Chondrocyte (in vitro differentiated cells): ENCODE data around the gene DCUN1D4. TPM values are rescaled to one million over a fixed set of nuclear protein-coding genes. Genes with fewer than 3 reads are reported as not detected.

Experiments
- DNase-seq: peaks from one replicate; pipeline ENCODE4 v3.0.0; 2021; ENCODE audit warnings: mixed read lengths, low spot score
- H3K27ac Mint-ChIP-seq: one replicate; pipeline ENCODE4 v1.8.0; 2021; ENCODE audit warnings: mild to moderate bottlenecking, moderate library complexity, mixed read lengths; ENCODE audit not compliant: unreplicated experiment
- H3K27me3 Mint-ChIP-seq: 2 replicates; pipeline ENCODE4 v1.8.0; 2021; ENCODE audit warnings: low read depth, mixed read lengths
- H3K36me3 Mint-ChIP-seq: 2 replicates; pipeline ENCODE4 v1.8.0; 2021; ENCODE audit warnings: low read depth, mixed read lengths
- H3K4me1 Mint-ChIP-seq: 2 replicates; pipeline ENCODE4 v1.8.0; 2021; ENCODE audit warnings: low read depth, mild to moderate bottlenecking, mixed read lengths
- H3K4me3 Mint-ChIP-seq: one replicate; pipeline ENCODE4 v1.8.0; 2021; ENCODE audit warnings: mild to moderate bottlenecking, moderate library complexity, mixed read lengths; ENCODE audit not compliant: unreplicated experiment
- H3K9me3 Mint-ChIP-seq: 2 replicates; pipeline ENCODE4 v1.8.0; 2021; ENCODE audit warnings: low read depth, mixed read lengths
- CTCF ChIP-seq: fragments of 200-600 bp; sonication (generic); IDR thresholded peaks from 2 replicates; pipeline ENCODE4 v1.5.0; 2021; ENCODE audit warnings: antibody characterized with exemption, mild to moderate bottlenecking, moderate library complexity
- total RNA-seq: library from RNA; stranded (reverse); gene quantifications from 3 replicates; pipeline ENCODE4 v1.2.1, GENCODE V29; 2021

DCUN1D4 gene
- total RNA-seq, 1 donor from 2014 or later = 74.9 TPM

DNA sequence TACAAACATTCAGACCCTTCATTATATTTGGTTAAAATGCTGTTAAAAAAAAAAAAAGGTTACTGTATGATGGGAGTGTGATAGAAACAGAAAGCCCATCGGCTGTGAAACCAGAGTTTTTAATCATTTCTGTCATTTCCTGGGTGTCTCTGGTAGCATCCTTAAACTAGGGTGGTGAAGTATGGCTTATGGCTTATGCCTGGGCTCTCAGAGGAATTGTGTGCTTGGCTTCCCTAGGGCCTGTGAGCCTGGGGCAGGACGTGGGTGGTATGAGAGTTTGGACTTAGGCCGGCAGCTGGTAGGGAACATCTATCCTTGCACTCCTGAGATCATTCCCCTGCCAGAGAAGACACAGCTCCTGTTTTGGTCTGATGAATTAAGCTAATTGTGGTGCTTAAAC, 52.2 kb downstream of the DCUN1D4 start:
- no peak for DNase-seq
- H3K4me3 Mint-ChIP-seq = no peak overlapping the region
- H3K4me1 Mint-ChIP-seq = peaks cover 32% of the 10 kb centered on the region
- H3K36me3 Mint-ChIP-seq = peaks cover 11% of the 10 kb centered on the region
- peak overlapping the region; percentile 65 for H3K27ac Mint-ChIP-seq
- no peaks in the 10 kb centered on the region for H3K27me3 Mint-ChIP-seq
- H3K9me3 Mint-ChIP-seq = no peaks in the 10 kb centered on the region
- TF ChIP-seq CTCF = no peak

GRCh38 chr4:51895816-51896408, 53.0 kb downstream of the DCUN1D4 start:
- H3K4me3 Mint-ChIP-seq = no peak overlapping the region
- peaks cover 14% of the 10 kb centered on the region for H3K36me3 Mint-ChIP-seq
- peak; percentile 96 for TF ChIP-seq CTCF
- no peaks in the 10 kb centered on the region for H3K9me3 Mint-ChIP-seq
- H3K27me3 Mint-ChIP-seq = no peaks in the 10 kb centered on the region
- no peak for DNase-seq
- H3K4me1 Mint-ChIP-seq = peaks cover 32% of the 10 kb centered on the region
- H3K27ac Mint-ChIP-seq = peak overlapping the region; percentile 65

- H3K9me3 Mint-ChIP-seq = no peaks in the 10 kb centered on the region
- H3K36me3 Mint-ChIP-seq = peaks cover 29% of the 10 kb centered on the region
- TF ChIP-seq CTCF = no peak
- no peak overlapping the region for H3K27ac Mint-ChIP-seq
- no peak for DNase-seq
- H3K27me3 Mint-ChIP-seq = no peaks in the 10 kb centered on the region
- no peak overlapping the region for H3K4me3 Mint-ChIP-seq
- H3K4me1 Mint-ChIP-seq = peaks cover 32% of the 10 kb centered on the region
These were observed 58.4 kb downstream of the DCUN1D4 start for GRCh38 chr4:51901363-51901762.

GRCh38 chr4:51906167-51906958, 63.4 kb downstream of the DCUN1D4 start:
- no peak for DNase-seq
- Mint-ChIP-seq H3K27ac (no peak overlapping the region), H3K36me3 (peaks cover 37% of the 10 kb centered on the region), H3K4me1 (peaks cover 21% of the 10 kb centered on the region), H3K27me3 (no peaks in the 10 kb centered on the region), H3K4me3 (no peak overlapping the region), H3K9me3 (no peaks in the 10 kb centered on the region)
- no peak for TF ChIP-seq CTCF

GRCh38 chr4:51907006-51907669, 64.2 kb downstream of the DCUN1D4 start:
- Mint-ChIP-seq H3K4me1 (peaks cover 21% of the 10 kb centered on the region), H3K36me3 (peaks cover 39% of the 10 kb centered on the region), H3K9me3 (no peaks in the 10 kb centered on the region), H3K27ac (no peak overlapping the region), H3K4me3 (no peak overlapping the region), H3K27me3 (no peaks in the 10 kb centered on the region)
- DNase-seq = no peak
- no peak for TF ChIP-seq CTCF
